Endothelial cell of umbilical vein (primary cell): ENCODE results near the gene SREBF1. TPM values are rescaled to one million over a fixed set of nuclear protein-coding genes. Genes with fewer than 3 reads are reported as not detected.

Experiments
- BruUV-seq: library from RNA; stranded (reverse); fragments of 400-500 nt; replicated peaks from 2 replicates; lab custom pipeline; 2021; lab: Mats Ljungman, UMichigan
- CTCF ChIA-PET: fragments of 300-600, 350-600 bp; sonication (Branson Sonifier 250); formaldehyde crosslinking; loops from one replicate; lab custom pipeline; 2021; ENCODE audit warnings: antibody characterized with exemption, inconsistent platforms; lab: Charles Lee
- POLR2A ChIA-PET: fragments of 300-600, 350-600 bp; sonication (Branson Sonifier 250); formaldehyde crosslinking; loops from one replicate; lab custom pipeline; 2021; ENCODE audit warnings: antibody characterized with exemption, inconsistent platforms; lab: Charles Lee
- DNase-seq: peaks from one replicate; pipeline ENCODE4 v3.0.0-alpha.2; 2011; ENCODE audit warnings: low read depth, low spot score
- FAIRE-seq: peaks from 2 replicates; lab custom pipeline; 2011; peaks lifted over from hg19 to GRCh38; lab: Jason Lieb, UNC
- H2AFZ ChIP-seq: 2 replicates; pipeline ENCODE4 v1.6.0; 2012; ENCODE audit warnings: low read depth, low read length, control low read depth, inconsistent platforms
- H3K27ac ChIP-seq: 2 replicates; pipeline ENCODE4 v1.5.1; 2011; ENCODE audit warnings: low read depth, mild to moderate bottlenecking, control low read depth, low read length, moderate library complexity; ENCODE audit not compliant: insufficient read depth
- H3K27me3 ChIP-seq, 2 experiments: 2 replicates each; pipeline versions ENCODE4 v1.6.0 to v1.6.1; 2011; ENCODE audit warnings: low read length in 2 of 2, mixed read lengths in 1 of 2; ENCODE audit not compliant: control insufficient read depth in 2 of 2, insufficient read depth in 2 of 2
- H3K36me3 ChIP-seq, 2 experiments: 2 replicates in 1 of 2; 3 replicates in 1 of 2; pipeline ENCODE4 v1.5.1; 2011; ENCODE audit warnings: low read length in 2 of 2, mild to moderate bottlenecking in 1 of 2, moderate library complexity in 1 of 2; ENCODE audit not compliant: control insufficient read depth in 2 of 2, insufficient read depth in 2 of 2; ENCODE audit errors: extremely low read depth in 1 of 2
- H3K4me1 ChIP-seq: 3 replicates; pipeline ENCODE4 v1.5.1; 2011; ENCODE audit warnings: mild to moderate bottlenecking, low read length; ENCODE audit not compliant: control insufficient read depth, insufficient read depth; ENCODE audit errors: extremely low read depth
- H3K4me2 ChIP-seq: 2 replicates; pipeline ENCODE4 v1.6.1; 2011; ENCODE audit warnings: low read length, control low read depth, mixed read lengths; ENCODE audit not compliant: insufficient read depth
- H3K4me3 ChIP-seq, 3 experiments: fragments of 200-600 bp in 1 of 3; sonication (generic), shearing (Covaris generic) in 1 of 3; replicated peaks in 1 of 3; 2 replicates each; pipeline ENCODE4 v1.5.1; 2011 to 2016; ENCODE audit warnings: control low read depth in 3 of 3, low read length in 3 of 3, mild to moderate bottlenecking in 2 of 3, inconsistent platforms in 1 of 3, low read depth in 1 of 3, moderate library complexity in 1 of 3; ENCODE audit not compliant: insufficient read depth in 1 of 3
- H3K79me2 ChIP-seq: 2 replicates; pipeline ENCODE4 v1.6.0; 2012; ENCODE audit warnings: low read length, inconsistent platforms; ENCODE audit not compliant: control insufficient read depth, insufficient read depth
- H3K9ac ChIP-seq: replicated peaks from 2 replicates; pipeline ENCODE3; 2011; ENCODE audit warnings: low read length, control low read depth; ENCODE audit not compliant: insufficient read depth; ENCODE audit errors: extremely low read depth
- H3K9me1 ChIP-seq: replicated peaks from 3 replicates; pipeline ENCODE4 v1.6.0; 2011; ENCODE audit warnings: mild to moderate bottlenecking, low read length; ENCODE audit not compliant: control insufficient read depth, insufficient read depth; ENCODE audit errors: extremely low read depth
- H3K9me3 ChIP-seq: replicated peaks from 2 replicates; pipeline ENCODE4 v1.5.1; 2012; ENCODE audit warnings: low read length, inconsistent platforms; ENCODE audit not compliant: control insufficient read depth, insufficient read depth
- H4K20me1 ChIP-seq: replicated peaks from 2 replicates; pipeline ENCODE3; 2011; ENCODE audit warnings: mild to moderate bottlenecking, low read length; ENCODE audit not compliant: control insufficient read depth, insufficient read depth; ENCODE audit errors: extremely low read depth
- EZH2 ChIP-seq: IDR thresholded peaks from 2 replicates; pipeline ENCODE4 v1.6.1; 2012; ENCODE audit warnings: borderline replicate concordance, low read depth, mild to moderate bottlenecking, moderate library complexity, low read length, inconsistent platforms; ENCODE audit not compliant: severe bottlenecking
- GATA2 ChIP-seq: IDR thresholded peaks from 2 replicates; pipeline ENCODE4 v1.7.0; 2011; ENCODE audit warnings: low read depth, mild to moderate bottlenecking, moderate library complexity, mixed read lengths, low read length; ENCODE audit not compliant: insufficient read length, insufficient read depth
- JUN ChIP-seq: IDR thresholded peaks from 2 replicates; pipeline ENCODE4 v1.6.1; 2011; ENCODE audit warnings: borderline replicate concordance, low read depth; ENCODE audit not compliant: insufficient read length, insufficient read depth
- MAX ChIP-seq: IDR thresholded peaks from 2 replicates; pipeline ENCODE4 v1.6.1; 2011; ENCODE audit not compliant: insufficient read depth, insufficient read length
- MYC ChIP-seq: IDR thresholded peaks from one replicate; pipeline ENCODE4 v1.6.1; 2011; ENCODE audit warnings: mild to moderate bottlenecking, low read depth, low read length
- POLR2A ChIP-seq: IDR thresholded peaks from 2 replicates; pipeline ENCODE4 v1.6.1; 2012; ENCODE audit warnings: low read depth, mild to moderate bottlenecking, control low read depth, low read length
- dilution Hi-C: fragments of 300-500 bp; cut with MboI; formaldehyde crosslinking; loops from one replicate; pipeline ENCODE4 v1.15.0; 2019; ENCODE audit warnings: low sequenced_read_pairs; ENCODE audit not compliant: extremely low pct_ligation_motif_present
- intact Hi-C: fragments of 100-400 bp; cut with micrococcal nuclease; formaldehyde crosslinking; loops from one replicate; pipeline ENCODE4 v1.10.0; 2022
- polyA plus RNA-seq, 4 experiments: library from polyadenylated mRNA; depleted of rRNA in 3 of 4; stranded (reverse) in 3 of 4; unstranded in 1 of 4; fragments of >200 nt; gene quantifications; 2 replicates each; pipeline versions ENCODE4 v1.2.1 to v1.2.3, GENCODE V29; 2011 to 2012; ENCODE audit warnings: missing spikeins in 1 of 4
- total RNA-seq: library from RNA; stranded (reverse); gene quantifications from 2 replicates; pipeline ENCODE4 v1.2.3, GENCODE V29; 2021
- TF ChIP-seq, protein P1 (sequence below), 2 donors: IDR thresholded peaks; 1 replicate in 1 of 2; 2 replicates in 1 of 2; pipeline ENCODE4 v1.5.1; 2011; ENCODE audit warnings: low read length in 2 of 2, mild to moderate bottlenecking in 2 of 2, moderate library complexity in 2 of 2, control low read depth in 1 of 2, inconsistent platforms in 1 of 2, low read depth in 1 of 2; ENCODE audit not compliant: insufficient read depth in 1 of 2; ENCODE audit errors: extremely low read depth in 1 of 2

SREBF1 gene
- total and polyA plus RNA-seq, 2 donors (not counting 3 experiments of a cell fraction or from before 2014, with no cell fraction given): 50.4 to 109 TPM

GRCh38 chr17:17853811-17854447 is 17.1 kb upstream of the SREBF1 start:
- BruUV-seq: no TSS peak
- H4K20me1 ChIP-seq: no peaks in the 10 kb centered on the region
- H3K9me1 ChIP-seq: no peaks in the 10 kb centered on the region
- H3K79me2 ChIP-seq: no peaks in the 10 kb centered on the region
- H3K4me3 ChIP-seq: no peak overlapping the region
- H2AFZ ChIP-seq: no peak overlapping the region
- H3K27ac ChIP-seq: no peak overlapping the region
- DNase-seq (no peak), FAIRE-seq (no peak)
- ChIA-PET CTCF (interaction anchor here (0.8 to 1.6 kb wide), 4 partner anchors 11 to 42 kb away, joined by 4 to 6 read pairs (median 5); no protein-coding TSS in a partner anchor), POLR2A (no interaction called here)
- intact Hi-C loops (no loop called here), dilution Hi-C loops (no loop called here)
- no peaks in the 10 kb centered on the region for H3K9me3 ChIP-seq
- H3K4me1 ChIP-seq: peaks cover 7% of the 10 kb centered on the region
- no peak overlapping the region for H3K9ac ChIP-seq
- peaks cover 0 to 3% of the 10 kb centered on the region in 2 experiments for H3K36me3 ChIP-seq
- TF ChIP-seq, protein P1, sequence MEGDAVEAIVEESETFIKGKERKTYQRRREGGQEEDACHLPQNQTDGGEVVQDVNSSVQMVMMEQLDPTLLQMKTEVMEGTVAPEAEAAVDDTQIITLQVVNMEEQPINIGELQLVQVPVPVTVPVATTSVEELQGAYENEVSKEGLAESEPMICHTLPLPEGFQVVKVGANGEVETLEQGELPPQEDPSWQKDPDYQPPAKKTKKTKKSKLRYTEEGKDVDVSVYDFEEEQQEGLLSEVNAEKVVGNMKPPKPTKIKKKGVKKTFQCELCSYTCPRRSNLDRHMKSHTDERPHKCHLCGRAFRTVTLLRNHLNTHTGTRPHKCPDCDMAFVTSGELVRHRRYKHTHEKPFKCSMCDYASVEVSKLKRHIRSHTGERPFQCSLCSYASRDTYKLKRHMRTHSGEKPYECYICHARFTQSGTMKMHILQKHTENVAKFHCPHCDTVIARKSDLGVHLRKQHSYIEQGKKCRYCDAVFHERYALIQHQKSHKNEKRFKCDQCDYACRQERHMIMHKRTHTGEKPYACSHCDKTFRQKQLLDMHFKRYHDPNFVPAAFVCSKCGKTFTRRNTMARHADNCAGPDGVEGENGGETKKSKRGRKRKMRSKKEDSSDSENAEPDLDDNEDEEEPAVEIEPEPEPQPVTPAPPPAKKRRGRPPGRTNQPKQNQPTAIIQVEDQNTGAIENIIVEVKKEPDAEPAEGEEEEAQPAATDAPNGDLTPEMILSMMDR (IDR thresholded peaks at IDR 0.05; ENCODE audit: extremely low read depth in 1 of 2, insufficient read depth in 1 of 2, low read depth in 1 of 2, low read length in 2 of 2): no peak
- TF ChIP-seq MAX (no peak), GATA2 (no peak), POLR2A (no peak), EZH2 (no peak), JUN (no peak), MYC (no peak)
- H3K27me3 ChIP-seq: no peaks in the 10 kb centered on the region
- no peak overlapping the region for H3K4me2 ChIP-seq
